Left ventricle myocardium inferior (tissue), 1 donor: ENCODE data around the gene IL31. TPM values are rescaled to one million over a fixed set of nuclear protein-coding genes. Genes with fewer than 3 reads are reported as not detected.

ENCODE experiments used
- DNase-seq: peaks from one replicate; pipeline ENCODE4 v3.0.0-alpha.2; 2020
- H3K27ac ChIP-seq: fragments of 200-600 bp; replicated peaks from 2 replicates; pipeline ENCODE4 v1.8.0; 2021
- H3K27me3 ChIP-seq: fragments of 200-600 bp; 2 replicates; pipeline ENCODE4 v1.8.0; 2021; ENCODE audit warnings: low read depth
- H3K36me3 ChIP-seq: fragments of 200-600 bp; 2 replicates; pipeline ENCODE4 v1.8.0; 2021
- H3K4me1 ChIP-seq: fragments of 200-600 bp; 2 replicates; pipeline ENCODE4 v1.8.0; 2021
- H3K4me3 ChIP-seq: fragments of 200-600 bp; 2 replicates; pipeline ENCODE4 v1.8.0; 2021; ENCODE audit warnings: mild to moderate bottlenecking, moderate library complexity
- H3K9me3 ChIP-seq: fragments of 200-600 bp; replicated peaks from 2 replicates; pipeline ENCODE4 v1.8.0; 2021
- intact Hi-C: fragments of 100-400 bp; cut with micrococcal nuclease; formaldehyde crosslinking; loops from one replicate; pipeline ENCODE4 v1.11.0; 2022
- total RNA-seq: library from RNA; stranded (reverse); fragmentation: NEBNext Ultra II Directional; extraction: Animal tissue kit (Norgen Biotek cat#: 25700); gene quantifications from one replicate; pipeline ENCODE4 v1.2.1, GENCODE V29; 2021
- TF ChIP-seq, protein P1 (sequence below): fragments of 200-600 bp; IDR thresholded peaks from 2 replicates; pipeline ENCODE4 v1.8.0; 2021; ENCODE audit warnings: antibody characterized with exemption, mild to moderate bottlenecking, borderline replicate concordance
- donor health status: DM: no; HTN: yes; CAD: no; lungs with severe emphysema.

IL31 gene
- total RNA-seq, 1 donor from 2014 or later, result not detected

DNA sequence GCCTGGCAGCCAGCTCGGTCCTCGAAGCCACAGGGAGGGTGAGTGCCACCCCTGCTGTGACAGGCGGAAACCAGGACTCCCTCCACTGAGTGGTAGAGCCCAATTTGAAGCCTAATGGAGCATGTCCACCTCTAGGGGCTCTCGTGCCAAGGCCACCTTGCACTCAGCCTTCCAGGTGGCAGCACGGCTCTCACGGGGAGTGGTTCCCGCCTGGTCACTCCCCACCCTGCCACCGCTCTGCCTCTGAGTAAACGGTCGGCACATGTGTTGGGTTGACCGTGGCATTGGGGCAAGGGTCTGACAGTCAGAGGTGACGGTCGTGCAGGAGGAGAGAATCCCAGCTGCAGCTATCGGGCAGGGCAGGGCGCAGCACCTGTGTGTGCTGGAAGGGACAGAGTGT lies 34.8 kb downstream of the IL31 start:
- TF ChIP-seq, protein P1, sequence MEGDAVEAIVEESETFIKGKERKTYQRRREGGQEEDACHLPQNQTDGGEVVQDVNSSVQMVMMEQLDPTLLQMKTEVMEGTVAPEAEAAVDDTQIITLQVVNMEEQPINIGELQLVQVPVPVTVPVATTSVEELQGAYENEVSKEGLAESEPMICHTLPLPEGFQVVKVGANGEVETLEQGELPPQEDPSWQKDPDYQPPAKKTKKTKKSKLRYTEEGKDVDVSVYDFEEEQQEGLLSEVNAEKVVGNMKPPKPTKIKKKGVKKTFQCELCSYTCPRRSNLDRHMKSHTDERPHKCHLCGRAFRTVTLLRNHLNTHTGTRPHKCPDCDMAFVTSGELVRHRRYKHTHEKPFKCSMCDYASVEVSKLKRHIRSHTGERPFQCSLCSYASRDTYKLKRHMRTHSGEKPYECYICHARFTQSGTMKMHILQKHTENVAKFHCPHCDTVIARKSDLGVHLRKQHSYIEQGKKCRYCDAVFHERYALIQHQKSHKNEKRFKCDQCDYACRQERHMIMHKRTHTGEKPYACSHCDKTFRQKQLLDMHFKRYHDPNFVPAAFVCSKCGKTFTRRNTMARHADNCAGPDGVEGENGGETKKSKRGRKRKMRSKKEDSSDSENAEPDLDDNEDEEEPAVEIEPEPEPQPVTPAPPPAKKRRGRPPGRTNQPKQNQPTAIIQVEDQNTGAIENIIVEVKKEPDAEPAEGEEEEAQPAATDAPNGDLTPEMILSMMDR, result no peak
- no peaks in the 10 kb centered on the region for H3K9me3 ChIP-seq
- intact Hi-C loops, result no loop called here
- H3K4me1 ChIP-seq, result peaks cover 10% of the 10 kb centered on the region
- DNase-seq, result no peak
- peaks cover 79% of the 10 kb centered on the region for H3K36me3 ChIP-seq
- no peak overlapping the region for H3K4me3 ChIP-seq
- H3K27me3 ChIP-seq, result no peaks in the 10 kb centered on the region
- no peak overlapping the region for H3K27ac ChIP-seq

DNA sequence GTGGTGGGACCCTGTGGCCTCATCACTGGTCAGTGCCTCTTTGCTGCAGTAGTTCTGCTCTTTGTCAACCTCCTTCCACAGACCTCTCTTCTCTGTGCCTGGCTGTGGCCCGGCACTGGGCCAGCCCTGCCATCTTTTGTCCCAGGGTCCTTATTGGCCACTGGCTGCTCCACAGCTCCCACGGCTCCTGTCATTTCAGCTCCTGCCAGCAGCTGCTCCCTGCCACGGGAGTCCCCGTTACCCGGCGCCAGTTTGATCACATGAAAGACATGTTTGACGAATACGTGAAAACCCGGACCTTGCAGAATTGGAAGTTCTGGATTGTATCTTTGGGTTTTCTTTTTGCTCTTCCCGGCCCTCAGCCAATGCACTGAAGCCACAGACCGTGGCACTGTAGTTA lies 35.4 kb downstream of the IL31 start:
- intact Hi-C loops, result no loop called here
- Histone ChIP-seq H3K4me3 (no peak overlapping the region), H3K36me3 (peaks cover 80% of the 10 kb centered on the region), H3K9me3 (no peaks in the 10 kb centered on the region), H3K27me3 (no peaks in the 10 kb centered on the region), H3K27ac (no peak overlapping the region), H3K4me1 (peaks cover 10% of the 10 kb centered on the region)
- TF ChIP-seq, protein P1, result no peak
- no peak for DNase-seq

DNA sequence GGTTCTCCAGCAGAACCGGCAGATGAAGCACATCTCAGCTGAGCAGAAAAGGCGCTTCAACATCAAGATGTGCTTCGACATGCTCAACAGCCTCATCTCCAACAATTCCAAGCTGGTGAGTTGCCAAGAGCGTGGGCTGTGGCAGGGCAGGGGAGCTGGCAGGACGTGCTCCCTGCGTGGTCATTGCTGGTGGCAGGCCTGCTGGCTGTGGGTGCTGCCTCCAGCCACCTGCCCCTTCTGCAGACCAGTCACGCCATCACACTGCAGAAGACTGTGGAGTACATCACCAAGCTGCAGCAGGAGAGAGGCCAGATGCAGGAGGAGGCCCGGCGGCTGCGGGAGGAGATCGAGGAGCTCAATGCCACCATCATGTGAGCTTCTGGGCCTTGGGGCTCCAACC lies 35.8 kb downstream of the IL31 start:
- Histone ChIP-seq H3K27me3 (no peaks in the 10 kb centered on the region), H3K36me3 (peaks cover 79% of the 10 kb centered on the region), H3K27ac (no peak overlapping the region), H3K4me1 (peaks cover 7% of the 10 kb centered on the region), H3K9me3 (no peaks in the 10 kb centered on the region), H3K4me3 (no peak overlapping the region)
- no peak for DNase-seq
- intact Hi-C loops, result no loop called here
- TF ChIP-seq, protein P1, result no peak

DNA sequence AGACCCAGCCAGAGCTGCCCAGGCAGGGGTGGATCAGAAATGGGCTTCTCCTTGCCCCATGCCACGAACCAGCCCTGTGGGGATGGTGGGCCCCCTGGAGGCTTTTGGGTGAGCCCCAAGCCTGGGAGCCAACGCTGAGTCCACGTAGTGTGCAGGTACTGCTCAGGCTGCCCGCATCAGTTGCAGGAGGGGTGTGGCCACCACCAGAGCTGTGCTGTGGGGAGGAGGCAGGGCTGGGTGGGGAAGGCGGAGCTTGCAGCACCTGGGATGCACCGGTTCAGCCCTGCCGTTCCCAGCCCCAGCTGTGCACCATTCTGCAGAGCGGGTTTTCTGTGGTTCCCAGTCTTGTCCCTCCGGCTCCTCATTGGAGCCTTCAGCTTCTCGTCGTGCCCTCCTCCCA lies 36.3 kb downstream of the IL31 start:
- intact Hi-C loops, result no loop called here
- Histone ChIP-seq H3K4me1 (peaks cover 5% of the 10 kb centered on the region), H3K4me3 (no peak overlapping the region), H3K9me3 (no peaks in the 10 kb centered on the region), H3K27me3 (no peaks in the 10 kb centered on the region), H3K36me3 (peaks cover 79% of the 10 kb centered on the region), H3K27ac (no peak overlapping the region)
- TF ChIP-seq, protein P1, result no peak
- DNase-seq, result no peak

DNA sequence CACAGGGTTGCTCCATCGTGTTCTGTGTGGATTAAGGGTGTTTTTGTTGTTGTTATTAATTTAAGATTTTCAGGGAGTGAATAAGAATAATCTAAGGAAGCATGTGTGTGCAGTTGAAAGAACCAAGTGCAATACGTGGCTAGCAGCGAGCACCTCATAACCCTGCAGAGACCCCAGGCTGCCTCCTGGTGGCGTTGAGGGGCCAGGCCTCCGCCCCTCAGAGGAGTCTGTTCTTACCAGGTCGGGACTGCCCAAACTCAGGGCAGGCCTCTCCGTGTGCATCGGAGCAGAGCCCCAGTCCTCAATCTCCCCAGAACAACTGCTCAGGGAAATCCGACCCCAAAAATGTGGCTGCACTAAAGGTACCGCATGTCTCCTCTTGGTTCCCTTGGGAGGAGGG lies 36.8 kb downstream of the IL31 start:
- H3K9me3 ChIP-seq, result no peaks in the 10 kb centered on the region
- no peak for DNase-seq
- H3K36me3 ChIP-seq, result peaks cover 79% of the 10 kb centered on the region
- H3K27ac ChIP-seq, result no peak overlapping the region
- TF ChIP-seq, protein P1, result no peak
- no peak overlapping the region for H3K4me3 ChIP-seq
- H3K27me3 ChIP-seq, result no peaks in the 10 kb centered on the region
- H3K4me1 ChIP-seq, result peaks cover under 1% of the 10 kb centered on the region
- intact Hi-C loops, result no loop called here

DNA sequence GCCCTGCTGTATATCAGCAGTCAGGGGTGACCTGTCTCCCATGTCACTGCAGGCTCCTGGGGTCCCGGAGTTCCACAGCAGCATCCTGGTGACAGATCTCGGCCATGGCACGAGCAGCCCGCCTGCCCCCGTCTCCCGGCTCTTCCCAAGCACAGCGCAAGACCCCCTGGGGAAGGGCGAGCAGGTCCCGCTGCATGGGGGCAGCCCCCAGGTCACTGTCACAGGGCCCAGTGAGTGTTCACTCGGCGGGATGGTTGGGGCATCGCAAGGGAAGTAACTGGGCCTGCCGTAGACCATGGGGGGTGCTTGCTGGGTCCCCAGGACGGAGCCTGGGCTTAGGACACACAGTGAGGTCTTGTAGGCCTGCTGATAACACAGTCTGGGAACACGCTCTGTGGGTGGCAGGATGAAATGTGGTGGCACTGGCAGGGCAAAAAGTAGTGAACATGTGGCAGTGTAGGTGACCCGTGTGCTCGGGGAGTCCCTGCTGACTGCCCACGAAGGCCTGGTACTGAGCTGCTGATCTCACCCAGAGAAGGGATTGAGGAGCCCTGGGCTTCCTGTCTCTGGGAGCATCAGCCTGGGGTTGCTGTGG lies 38.5 kb downstream of the IL31 start:
- DNase-seq, result no peak
- Histone ChIP-seq H3K9me3 (no peaks in the 10 kb centered on the region), H3K27ac (no peak overlapping the region), H3K36me3 (peaks cover 79% of the 10 kb centered on the region), H3K4me3 (no peak overlapping the region), H3K27me3 (no peaks in the 10 kb centered on the region), H3K4me1 (no peaks in the 10 kb centered on the region)
- TF ChIP-seq, protein P1, result no peak
- intact Hi-C loops, result no loop called here
